A204.1 (cell line): ENCODE measurements around the gene DRAM1.
"Not testable (repeated sequence)": the region's sequence is repeated elsewhere in the genome, so short reads cannot be mapped to it uniquely, and the experiment has no call there.

ENCODE experiments used
- FAIRE-seq: peaks from 2 replicates; lab custom pipeline; 2012; peaks lifted over from hg19 to GRCh38; lab: Jason Lieb, UNC

Gene DRAM1, protein sequence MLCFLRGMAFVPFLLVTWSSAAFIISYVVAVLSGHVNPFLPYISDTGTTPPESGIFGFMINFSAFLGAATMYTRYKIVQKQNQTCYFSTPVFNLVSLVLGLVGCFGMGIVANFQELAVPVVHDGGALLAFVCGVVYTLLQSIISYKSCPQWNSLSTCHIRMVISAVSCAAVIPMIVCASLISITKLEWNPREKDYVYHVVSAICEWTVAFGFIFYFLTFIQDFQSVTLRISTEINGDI

DNA sequence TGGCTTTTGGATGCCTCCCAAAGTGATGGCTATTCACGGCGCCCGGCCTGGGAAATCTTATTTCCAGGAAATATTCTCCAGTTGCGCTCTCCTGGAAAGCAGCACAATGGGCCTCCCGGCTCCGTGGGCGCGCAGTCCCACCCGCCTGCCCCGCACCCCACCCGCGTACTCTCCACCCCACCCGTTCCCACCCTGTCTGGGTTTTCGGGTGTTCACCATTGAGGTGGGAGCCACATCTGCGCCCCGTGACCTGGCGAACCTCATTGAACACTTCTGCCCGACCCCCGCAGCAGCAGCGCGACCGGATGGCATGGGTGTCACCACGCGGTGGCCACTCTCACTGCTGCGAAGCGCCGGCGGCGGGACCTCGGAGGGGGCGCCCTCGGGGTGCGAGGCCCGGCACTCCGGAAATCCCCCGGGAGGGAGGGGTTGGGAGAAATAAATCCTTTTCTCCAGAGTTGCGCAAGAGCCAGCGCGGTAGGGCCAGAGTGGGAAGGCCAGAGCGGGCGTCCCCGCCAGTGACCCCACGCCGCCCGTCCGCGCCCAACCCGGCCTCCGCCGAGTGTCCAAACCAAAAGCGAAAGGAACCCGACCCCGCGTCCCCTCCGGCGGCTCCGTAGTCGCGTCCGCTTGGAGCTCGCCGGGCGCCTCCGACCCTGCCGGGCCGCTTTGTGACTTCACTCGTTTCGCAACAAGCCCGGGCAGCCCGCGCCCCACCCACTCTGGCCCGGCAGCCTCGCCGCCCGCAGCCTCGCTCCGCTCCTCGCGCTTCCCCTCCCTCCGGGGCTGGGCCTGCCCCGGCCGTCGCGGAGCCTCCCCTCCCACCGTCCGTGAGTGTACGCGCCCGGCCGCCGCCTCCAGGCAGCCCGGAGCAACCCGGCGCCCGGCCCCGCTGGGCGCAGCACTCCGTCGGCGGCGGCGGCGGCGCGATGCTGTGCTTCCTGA, at the start of gene DRAM1:
TSS of gene DRAM1 (plus strand) at position 720 of the 945 bp plus-strand sequence. CDS start at position 930, 210 bp downstream.
- FAIRE-seq, result no peak

- no peak for FAIRE-seq
Measured at GRCh38 chr12:101828463-101829196, 48.8 kb upstream of the DRAM1 start.

DNA sequence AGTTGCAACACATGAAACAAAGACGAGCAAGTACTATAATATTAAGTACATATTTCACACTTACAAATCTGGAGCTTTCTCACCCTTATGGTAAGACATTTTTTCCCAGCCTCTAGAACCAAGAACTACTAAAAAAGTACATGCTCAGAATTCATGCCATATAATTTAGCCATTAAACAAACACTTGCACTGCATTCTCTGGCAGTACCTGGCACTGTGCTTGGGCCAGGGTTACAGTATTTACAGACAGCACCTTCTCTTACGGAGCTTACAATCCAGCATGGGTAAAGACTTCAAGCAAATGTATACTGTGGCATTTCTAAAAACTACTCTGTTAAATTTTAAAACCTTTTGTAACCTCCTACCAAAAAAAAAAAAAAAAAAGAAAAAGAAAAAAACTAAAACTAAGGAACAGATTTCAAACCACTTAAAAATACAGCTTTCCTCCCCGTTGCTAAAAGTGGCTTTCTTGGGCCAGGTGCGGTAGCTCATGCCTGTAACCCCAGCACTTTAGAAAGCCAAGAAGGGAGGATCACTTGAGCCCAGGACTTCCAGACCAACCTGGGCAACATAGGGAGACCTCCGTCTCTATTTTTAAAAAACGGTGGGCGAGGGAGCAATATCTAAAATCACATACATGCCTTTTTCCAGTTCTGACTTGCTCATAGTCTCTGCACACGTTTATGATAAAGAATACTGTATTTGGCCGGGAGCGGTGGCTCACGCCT, 47.6 kb upstream of the DRAM1 start:
- FAIRE-seq, result no peak

DNA sequence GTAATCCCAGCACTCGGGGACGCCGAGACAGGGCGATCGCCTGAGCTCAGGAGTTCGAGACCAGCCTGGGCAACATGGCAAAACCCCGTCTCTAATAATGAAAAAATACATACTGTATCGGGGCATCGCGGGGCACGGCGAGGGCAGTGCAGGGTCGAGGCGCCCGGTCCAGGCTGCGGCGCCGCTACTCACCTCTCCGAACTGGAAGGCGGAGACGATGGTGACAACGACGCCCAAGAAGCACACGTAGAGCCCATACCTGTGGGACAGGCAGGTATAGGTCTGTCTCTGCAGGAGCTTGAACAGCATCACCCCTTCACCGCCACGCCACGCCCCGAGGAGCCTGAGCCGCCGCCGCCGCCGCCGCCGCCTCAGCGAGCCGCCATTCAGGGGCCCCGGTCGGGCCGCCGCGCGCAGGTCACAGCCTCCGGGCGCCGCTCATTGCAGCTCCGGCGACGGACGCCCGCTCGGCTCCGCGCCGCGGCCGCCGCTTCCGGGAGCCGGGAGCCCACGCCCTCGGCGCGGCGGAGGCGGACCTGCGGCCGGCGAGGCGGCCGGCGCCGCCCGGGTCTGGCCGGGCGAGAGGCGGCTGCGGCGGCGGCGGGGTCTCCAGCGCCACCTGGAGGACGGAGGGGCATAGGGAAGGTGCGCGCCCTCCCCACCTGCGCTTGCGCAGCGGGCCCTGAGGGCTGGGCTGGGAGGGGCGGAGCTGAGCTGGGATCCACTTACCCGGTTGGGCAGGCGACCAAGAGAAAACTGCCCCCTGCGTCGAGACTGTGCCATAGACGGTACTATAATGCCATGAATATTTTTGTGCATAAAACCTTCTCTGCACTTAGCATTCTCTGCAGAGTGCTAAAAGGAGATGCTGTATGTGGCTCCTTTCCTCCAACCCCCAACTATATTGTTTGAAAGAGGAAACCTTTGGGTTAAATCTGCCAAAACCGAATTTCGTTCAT, 46.7 kb upstream of the DRAM1 start, which contains the start of gene GNPTAB:
TSS of gene GNPTAB (minus strand) at position 593 of the 959 bp plus-strand sequence. CDS start at position 309, 284 bp downstream.
- no peak for FAIRE-seq

- FAIRE-seq, result no peak
Measured at GRCh38 chr12:101832030-101832429, 45.4 kb upstream of the DRAM1 start.

- FAIRE-seq, result no peak
Measured at GRCh38 chr12:101838628-101839323, 38.6 kb upstream of the DRAM1 start.

- FAIRE-seq, result no peak
Measured at GRCh38 chr12:101839324-101840283, 37.8 kb upstream of the DRAM1 start.

DNA sequence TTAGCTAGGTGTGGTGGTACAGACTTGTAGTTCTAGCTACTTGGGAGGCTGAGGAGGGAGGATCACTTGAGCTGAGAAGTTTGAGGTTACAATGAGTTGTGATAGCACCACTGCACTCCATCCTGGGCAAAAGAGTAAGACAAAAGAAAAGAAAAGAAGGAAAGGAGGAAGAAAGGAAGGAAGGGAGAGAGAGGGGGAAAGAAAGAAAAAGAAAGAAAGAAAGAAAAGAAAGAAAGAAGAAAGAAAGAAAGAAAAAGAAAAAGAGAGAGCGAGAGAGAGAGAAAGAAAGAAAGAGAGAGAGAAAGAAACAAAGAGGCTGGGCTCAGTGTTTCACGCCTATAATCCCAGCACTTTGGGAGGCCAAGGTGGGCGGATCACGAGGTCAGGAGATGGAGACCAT, 36.3 kb upstream of the DRAM1 start:
- FAIRE-seq, result no peak

DNA sequence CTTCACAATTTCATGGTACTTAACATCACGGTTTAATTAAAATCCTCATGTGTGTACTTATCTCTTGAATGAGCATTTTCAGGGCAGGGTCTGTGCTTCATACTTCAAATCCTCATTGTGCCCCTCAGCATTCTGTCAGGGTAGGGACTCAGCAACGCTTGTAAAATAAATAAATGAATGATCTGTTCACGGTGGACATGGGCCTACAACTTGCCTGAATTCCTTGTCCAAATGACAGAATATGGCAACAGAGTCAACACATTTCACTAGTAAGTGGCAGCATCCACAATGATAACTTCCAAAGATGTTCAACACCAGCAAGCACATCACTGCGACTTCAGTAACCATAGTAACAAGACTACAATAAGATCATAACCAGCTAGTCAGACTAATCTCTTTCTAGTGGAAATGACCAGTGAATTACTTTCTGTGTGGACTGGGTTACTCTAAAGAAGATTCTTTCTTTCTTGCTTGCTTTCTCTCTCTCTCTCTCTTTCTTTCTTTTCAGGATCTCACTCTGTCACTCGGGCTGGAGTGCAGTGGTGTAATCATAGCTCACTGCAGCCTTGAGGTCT, 32.2 kb upstream of the DRAM1 start:
- FAIRE-seq, result no peak

- no peak for FAIRE-seq
Measured at GRCh38 chr12:101847325-101847724, 30.1 kb upstream of the DRAM1 start.

- FAIRE-seq, result no peak
Measured at GRCh38 chr12:101850199-101850598, 27.2 kb upstream of the DRAM1 start.

- no peak for FAIRE-seq
Measured at GRCh38 chr12:101852998-101853397, 24.4 kb upstream of the DRAM1 start.

DNA sequence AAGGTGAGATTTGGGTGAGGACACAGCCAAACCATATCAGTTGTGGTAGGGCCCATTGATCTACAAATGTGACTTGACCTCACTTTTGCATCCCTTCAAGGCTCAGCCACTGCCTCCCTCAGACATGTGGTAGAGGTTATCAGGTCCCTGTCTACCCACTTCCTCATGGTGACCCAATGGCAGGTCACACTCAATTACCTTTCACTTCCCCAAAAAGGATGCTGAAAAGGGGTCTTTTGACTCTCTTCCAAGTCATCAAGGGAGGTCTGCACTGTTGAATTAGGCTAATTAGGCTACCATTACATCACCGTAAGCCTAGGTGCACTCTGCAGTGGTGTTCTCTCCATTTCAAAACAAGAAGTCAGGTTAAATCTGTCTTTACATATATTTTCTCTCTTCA, 22.6 kb upstream of the DRAM1 start:
- FAIRE-seq, result no peak

DNA sequence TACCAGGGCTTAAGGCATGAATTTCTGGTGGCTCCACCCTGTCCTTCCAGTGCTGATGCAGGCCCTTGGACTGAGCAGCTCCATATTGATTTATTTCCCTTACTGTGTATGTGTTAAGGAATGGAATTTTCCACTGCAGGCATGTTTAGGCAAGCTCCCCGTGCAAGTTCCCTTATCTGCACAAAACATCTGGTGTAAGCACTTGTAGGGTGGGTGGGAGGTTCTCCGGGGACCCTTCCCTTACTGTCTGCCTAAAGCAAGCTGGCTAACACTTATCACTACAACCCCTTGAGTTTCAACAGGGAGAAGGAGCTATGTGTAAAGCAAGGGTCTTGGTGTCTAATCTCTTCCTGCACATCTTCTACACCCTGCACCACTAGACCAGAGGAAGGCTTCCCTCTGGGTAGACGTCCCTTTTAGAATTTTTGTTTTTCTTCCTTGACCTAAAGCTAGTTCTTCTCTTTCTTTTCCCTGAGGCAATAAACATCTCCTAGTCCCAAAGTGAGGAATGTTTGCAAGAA, 22.0 kb upstream of the DRAM1 start:
- FAIRE-seq, result no peak

GRCh38 chr12:101855976-101856375, 21.4 kb upstream of the DRAM1 start:
- FAIRE-seq, result no peak

DNA sequence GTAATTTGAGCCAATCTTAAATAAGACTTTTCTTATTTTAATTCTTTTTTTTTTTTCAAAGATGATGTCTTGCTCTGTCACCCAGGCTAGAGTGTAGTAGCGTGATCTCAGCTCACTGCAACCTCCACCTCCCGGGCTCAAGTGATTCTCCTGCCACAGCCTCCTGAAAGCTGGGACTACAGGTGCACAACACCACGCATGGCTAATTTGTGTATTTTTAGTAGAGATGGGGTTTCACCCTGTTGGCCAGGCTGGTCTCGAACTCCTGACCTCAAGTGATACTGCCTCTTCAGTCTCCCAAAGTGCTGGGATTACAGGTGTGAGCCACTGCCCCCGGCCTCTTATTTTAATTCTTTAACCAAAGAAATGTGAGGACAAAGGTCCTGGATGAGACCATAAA, 20.8 kb upstream of the DRAM1 start:
- FAIRE-seq, result not testable (repeated sequence)

DNA sequence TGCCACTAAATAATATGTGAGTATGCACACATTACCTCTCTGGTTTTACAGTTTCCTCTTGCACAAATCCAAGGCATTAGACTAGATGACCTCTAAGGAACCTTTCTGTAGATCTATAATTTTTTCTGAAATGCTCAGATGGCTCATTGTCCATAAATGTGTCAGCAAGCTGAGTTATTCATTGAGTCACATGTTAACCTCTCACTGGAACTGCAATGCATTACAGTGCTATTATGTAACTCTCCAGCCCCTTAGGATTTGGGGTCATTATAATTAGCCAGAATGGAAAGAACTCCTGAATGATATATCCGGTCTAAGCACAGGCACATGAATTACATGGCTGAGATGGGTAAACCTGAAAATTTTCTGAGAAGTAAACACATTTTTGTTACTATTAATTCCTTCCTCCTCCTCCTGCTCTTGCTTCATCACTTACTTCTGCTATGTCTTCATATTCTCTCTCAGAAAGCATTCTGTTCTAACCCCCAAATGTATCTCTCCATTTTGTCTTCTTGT, 20.3 kb upstream of the DRAM1 start:
- no peak for FAIRE-seq

DNA sequence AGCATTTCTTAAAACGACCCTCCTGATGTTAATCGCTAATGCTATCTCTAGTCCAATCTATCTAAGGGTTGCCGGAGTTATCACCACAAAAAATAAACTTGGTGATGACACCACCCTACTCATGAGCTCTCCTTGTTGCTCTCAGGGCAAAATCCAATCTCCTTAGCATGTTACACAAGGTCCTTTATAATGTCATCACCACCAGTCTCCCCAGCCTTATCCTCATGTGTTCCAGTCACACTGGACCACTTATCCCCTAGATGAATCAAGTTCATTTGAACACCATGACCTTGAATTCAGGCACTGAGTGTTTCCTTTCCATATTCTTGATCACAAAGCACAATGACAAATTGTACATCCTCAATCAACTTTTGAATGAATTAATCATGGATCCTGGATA, 19.0 kb upstream of the DRAM1 start:
- no peak for FAIRE-seq
